ENCODE data around the gene HCN2. TPM values are rescaled to one million over a fixed set of nuclear protein-coding genes. Genes with fewer than 3 reads are reported as not detected.

The HCN2 gene
- total RNA-seq, 2 donors from 2014 or later: 0.26 TPM; not detected in 1

- 91 to 94% methylated on average over 45 to 56 of the region's 66 CpGs for WGBS, 2 donors
- H3K27ac ChIP-seq: no peak overlapping the region
- ATAC-seq: no peak
Observed at GRCh38 chr19:577439-578392, 12.0 kb upstream of the HCN2 start.

DNA sequence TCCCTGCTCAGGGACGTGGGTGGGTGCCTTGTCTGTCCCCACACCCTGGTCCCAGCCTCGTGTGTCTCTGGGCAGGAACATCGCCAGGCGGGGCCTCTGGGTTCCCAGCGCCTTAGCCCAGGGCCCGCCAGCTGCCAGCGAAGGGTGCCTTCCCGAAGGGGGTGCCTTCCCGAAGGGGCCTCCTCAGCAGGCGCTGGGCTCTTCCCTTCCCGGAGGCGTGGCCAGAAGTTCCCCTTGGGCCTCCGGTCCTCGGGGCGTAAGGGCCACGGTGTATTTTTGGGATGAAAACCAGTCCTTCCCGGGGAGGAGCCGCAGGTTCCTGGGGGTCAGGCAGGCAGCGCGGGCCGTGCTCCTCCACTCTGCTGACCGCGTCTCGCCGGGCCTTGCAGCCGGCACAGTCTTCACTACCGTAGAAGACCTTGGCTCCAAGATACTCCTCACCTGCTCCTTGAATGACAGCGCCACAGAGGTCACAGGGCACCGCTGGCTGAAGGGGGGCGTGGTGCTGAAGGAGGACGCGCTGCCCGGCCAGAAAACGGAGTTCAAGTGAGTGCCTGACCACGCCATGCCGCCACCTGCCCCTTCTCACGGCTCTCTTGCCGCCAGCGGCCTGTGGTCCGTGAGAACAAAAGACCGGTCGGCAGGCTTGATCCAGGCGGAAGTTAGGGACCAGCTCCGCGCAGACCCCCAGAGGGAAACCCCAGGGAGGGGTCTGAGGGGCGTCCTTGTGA is 10.4 kb upstream of the HCN2 start:
- H3K4me1 ChIP-seq: peaks cover 26% of the 10 kb centered on the region
- no peak for TF ChIP-seq CTCF (IDR thresholded peaks at IDR 0.05)
- TF ChIP-seq POLR2A (IDR thresholded peaks at IDR 0.05): no peak
- H3K27ac ChIP-seq: no peak overlapping the region
- DNase-seq: no peak
- no peaks in the 10 kb centered on the region for H3K27me3 ChIP-seq
- no peak overlapping the region for H3K4me3 ChIP-seq
- H3K36me3 ChIP-seq (replicated peaks in 1 of 2; ENCODE audit: insufficient read depth in 1 of 2, low read depth in 2 of 2): peaks cover 8 to 10% of the 10 kb centered on the region in 2 donors
- intact Hi-C loops (cut with DNase I): no loop called here
- WGBS, 2 donors: 83 to 85% methylated on average over 18 to 38 of the region's 46 CpGs
- no peaks in the 10 kb centered on the region for H3K9me3 ChIP-seq
- ATAC-seq: no peak

More at GRCh38 chr19:577439-578392, 12.0 kb upstream of the HCN2 start:
- peaks cover 39% of the 10 kb centered on the region for H3K4me1 ChIP-seq
- TF ChIP-seq CTCF (IDR thresholded peaks at IDR 0.05) (no peak), POLR2A (IDR thresholded peaks at IDR 0.05) (no peak)
- H3K36me3 ChIP-seq (replicated peaks in 1 of 2; ENCODE audit: insufficient read depth in 1 of 2, low read depth in 2 of 2): peaks cover 8% of the 10 kb centered on the region in 2 donors
- intact Hi-C loops (cut with DNase I): no loop called here
- no peak for DNase-seq
- no peak overlapping the region for H3K4me3 ChIP-seq
- H3K27me3 ChIP-seq: no peaks in the 10 kb centered on the region
- H3K9me3 ChIP-seq: no peaks in the 10 kb centered on the region

- 53 to 91% methylated on average over 3 to 11 of the region's 11 CpGs for WGBS, 2 donors
- H3K27ac ChIP-seq: no peak overlapping the region
- ATAC-seq: no peak
- peaks cover 8 to 10% of the 10 kb centered on the region in 2 donors for H3K36me3 ChIP-seq (replicated peaks in 1 of 2; ENCODE audit: insufficient read depth in 1 of 2, low read depth in 2 of 2)
- no peak for DNase-seq
- no peaks in the 10 kb centered on the region for H3K27me3 ChIP-seq
- no peak overlapping the region for H3K4me3 ChIP-seq
- H3K4me1 ChIP-seq: peaks cover 21% of the 10 kb centered on the region
- TF ChIP-seq POLR2A (IDR thresholded peaks at IDR 0.05) (no peak), CTCF (IDR thresholded peaks at IDR 0.05) (no peak)
- intact Hi-C loops (cut with DNase I): no loop called here
- H3K9me3 ChIP-seq: no peaks in the 10 kb centered on the region
Observed at GRCh38 chr19:579842-580155, 9.9 kb upstream of the HCN2 start.

GRCh38 chr19:580274-580835 is 9.3 kb upstream of the HCN2 start:
- H3K27ac ChIP-seq: no peak overlapping the region

More at GRCh38 chr19:580274-580835, 9.3 kb upstream of the HCN2 start:
- Histone ChIP-seq H3K9me3 (no peaks in the 10 kb centered on the region), H3K36me3 (replicated peaks in 1 of 2; ENCODE audit: insufficient read depth in 1 of 2, low read depth in 2 of 2) (peaks cover 8 to 10% of the 10 kb centered on the region in 2 donors), H3K4me3 (no peak overlapping the region), H3K27me3 (no peaks in the 10 kb centered on the region), H3K4me1 (peaks cover 16% of the 10 kb centered on the region)
- intact Hi-C loops (cut with DNase I): no loop called here
- TF ChIP-seq POLR2A (IDR thresholded peaks at IDR 0.05) (no peak), CTCF (IDR thresholded peaks at IDR 0.05) (no peak)
- DNase-seq (no peak), ATAC-seq (no peak)
- WGBS, 2 donors: 87% methylated on average over 22 of the region's 22 CpGs; no CpG with 5 or more reads in 1 of the 2 donors

Measured in body of pancreas (tissue), 4 donors.